IMR-90 (cell line): ENCODE results near the gene ELL. TPM values are rescaled to one million over a fixed set of nuclear protein-coding genes. Genes with fewer than 3 reads are reported as not detected.

Source experiments
- ATAC-seq: fragments of 200-7000 bp; cut with Tn5 transposase; 2 replicates; pipeline ENCODE4 v1.9.1; 2020; ENCODE audit warnings: low read depth, mild to moderate bottlenecking, moderate library complexity
- BruUV-seq: library from RNA; stranded (reverse); fragments of 400-500 nt; replicated peaks from 2 replicates; lab custom pipeline; 2021; lab: Mats Ljungman, UMichigan
- CTCF ChIA-PET: fragments of 300-600 bp; formaldehyde crosslinking; extraction: SDS; loops from one replicate; lab custom pipeline; 2021; ENCODE audit warnings: antibody characterized with exemption; lab: Yijun Ruan, JAX
- POLR2A ChIA-PET: fragments of 300-600 bp; sonication (Branson Sonifier 250); formaldehyde crosslinking; loops from one replicate; lab custom pipeline; 2022; ENCODE audit warnings: antibody characterized with exemption; ENCODE audit not compliant: unreplicated experiment; lab: Charles Lee
- DNase-seq: peaks from one replicate; pipeline ENCODE4 v3.0.0; 2013
- H2AFZ ChIP-seq: replicated peaks from 2 replicates; pipeline ENCODE3; 2013; ENCODE audit warnings: low read length, mild to moderate bottlenecking; ENCODE audit not compliant: poor library complexity
- H2AK5ac ChIP-seq: 2 replicates; pipeline ENCODE4 v1.6.1; 2013; ENCODE audit warnings: low read depth, low read length, inconsistent platforms
- H2AK9ac ChIP-seq: replicated peaks from 2 replicates; pipeline ENCODE3; 2013; ENCODE audit warnings: mild to moderate bottlenecking, low read depth, low read length, moderate library complexity; ENCODE audit not compliant: poor library complexity
- H2BK120ac ChIP-seq: 2 replicates; pipeline ENCODE4 v1.6.1; 2013; ENCODE audit warnings: low read depth, low read length, inconsistent platforms
- H2BK15ac ChIP-seq: 3 replicates; pipeline ENCODE4 v1.6.1; 2013; ENCODE audit warnings: low read depth, low read length, inconsistent platforms
- H2BK20ac ChIP-seq: 2 replicates; pipeline ENCODE4 v1.6.1; 2013; ENCODE audit warnings: low read depth, mild to moderate bottlenecking, inconsistent platforms, low read length, moderate library complexity
- H2BK5ac ChIP-seq: 2 replicates; pipeline ENCODE4 v1.6.1; 2013; ENCODE audit warnings: mild to moderate bottlenecking, low read depth, low read length, inconsistent platforms; ENCODE audit not compliant: poor library complexity, severe bottlenecking
- H3K14ac ChIP-seq: replicated peaks from 2 replicates; pipeline ENCODE4 v1.6.1; 2013; ENCODE audit warnings: low read depth, low read length, inconsistent platforms
- H3K18ac ChIP-seq: 2 replicates; pipeline ENCODE4 v1.6.1; 2013; ENCODE audit warnings: low read depth, low read length, control low read depth
- H3K23ac ChIP-seq: 2 replicates; pipeline ENCODE4 v1.6.1; 2013; ENCODE audit warnings: low read depth, low read length, inconsistent platforms
- H3K27ac ChIP-seq: 2 replicates; pipeline ENCODE4 v1.5.1; 2013; ENCODE audit warnings: mild to moderate bottlenecking, control low read depth, low read length; ENCODE audit not compliant: insufficient read depth
- H3K27me3 ChIP-seq: 2 replicates; pipeline ENCODE4 v1.6.1; 2013; ENCODE audit warnings: low read length; ENCODE audit not compliant: control insufficient read depth, insufficient read depth
- H3K36me3 ChIP-seq: 2 replicates; pipeline ENCODE4 v1.6.1; 2013; ENCODE audit warnings: low read length, mixed read lengths; ENCODE audit not compliant: control insufficient read depth, insufficient read depth
- H3K4ac ChIP-seq: 2 replicates; pipeline ENCODE4 v1.6.1; 2013; ENCODE audit warnings: low read depth, low read length, inconsistent platforms
- H3K4me1 ChIP-seq: 2 replicates; pipeline ENCODE4 v1.6.1; 2013; ENCODE audit warnings: low read length, mixed read lengths; ENCODE audit not compliant: control insufficient read depth, insufficient read depth
- H3K4me2 ChIP-seq: 2 replicates; pipeline ENCODE4 v1.6.1; 2013; ENCODE audit warnings: low read depth, mild to moderate bottlenecking, control low read depth, low read length, moderate library complexity
- H3K4me3 ChIP-seq: 2 replicates; pipeline ENCODE4 v1.5.1; 2013; ENCODE audit warnings: low read depth, mild to moderate bottlenecking, control low read depth, low read length, moderate library complexity; ENCODE audit not compliant: insufficient read depth
- H3K56ac ChIP-seq: 2 replicates; pipeline ENCODE4 v1.6.1; 2013; ENCODE audit warnings: low read length, inconsistent platforms; ENCODE audit not compliant: insufficient read depth; ENCODE audit errors: extremely low read depth
- H3K79me1 ChIP-seq, 2 experiments: 2 replicates each; pipeline ENCODE4 v1.6.1; 2013; ENCODE audit warnings: low read length in 2 of 2, inconsistent platforms in 1 of 2, low read depth in 1 of 2
- H3K9ac ChIP-seq: 2 replicates; pipeline ENCODE4 v1.6.1; 2013; ENCODE audit warnings: low read depth, low read length, control low read depth
- H3K9me1 ChIP-seq: 2 replicates; pipeline ENCODE4 v1.6.1; 2013; ENCODE audit warnings: low read length, inconsistent platforms; ENCODE audit not compliant: insufficient read depth
- H3K9me3 ChIP-seq: 2 replicates; pipeline ENCODE4 v1.6.1; 2013; ENCODE audit warnings: low read length; ENCODE audit not compliant: control insufficient read depth, insufficient read depth
- H4K20me1 ChIP-seq: 2 replicates; pipeline ENCODE4 v1.6.1; 2013; ENCODE audit warnings: low read length, inconsistent platforms; ENCODE audit not compliant: insufficient read depth
- H4K5ac ChIP-seq: 2 replicates; pipeline ENCODE4 v1.6.1; 2013; ENCODE audit warnings: mild to moderate bottlenecking, low read depth, low read length, control low read depth
- H4K8ac ChIP-seq, 2 experiments: 2 replicates each; pipeline ENCODE4 v1.6.1; 2013; ENCODE audit warnings: low read depth in 2 of 2, low read length in 2 of 2, control low read depth in 1 of 2, inconsistent platforms in 1 of 2
- H4K91ac ChIP-seq: 2 replicates; pipeline ENCODE4 v1.6.1; 2013; ENCODE audit warnings: low read depth, low read length, inconsistent platforms; ENCODE audit not compliant: insufficient read depth
- BHLHE40 ChIP-seq: fragments of 150-350 bp; IDR thresholded peaks from 2 replicates; pipeline ENCODE4 v1.6.1; 2016; ENCODE audit warnings: mild to moderate bottlenecking, low read depth, low read length
- CEBPB ChIP-seq: IDR thresholded peaks from 2 replicates; pipeline ENCODE4 v1.6.1; 2012; ENCODE audit warnings: low read depth, low read length, improper control_type of control experiment
- CHD1 ChIP-seq: IDR thresholded peaks from 2 replicates; pipeline ENCODE4 v1.6.1; 2012; ENCODE audit warnings: low read depth, low read length, improper control_type of control experiment
- MAFK ChIP-seq: IDR thresholded peaks from 2 replicates; pipeline ENCODE4 v1.6.1; 2012; ENCODE audit warnings: low read depth, low read length, improper control_type of control experiment
- NFE2L2 ChIP-seq: fragments of 150-350 bp; IDR thresholded peaks from 2 replicates; pipeline ENCODE4 v1.6.1; 2016; ENCODE audit warnings: low read depth, mild to moderate bottlenecking, low read length
- RFX5 ChIP-seq: IDR thresholded peaks from 2 replicates; pipeline ENCODE4 v1.8.0; 2012; ENCODE audit warnings: low read depth, mild to moderate bottlenecking, low read length, moderate library complexity
- WGBS, 2 experiments: methylation state at CpG; one replicate each; pipeline versions ENCODE4 v1.1.5 to v1.1.7; 2013; ENCODE audit warnings: missing lambda C conversion rate in 2 of 2; ENCODE audit not compliant: insufficient read length in 1 of 2; ENCODE audit errors: extremely low coverage in 2 of 2; 5-methylcytosine and 5-hydroxymethylcytosine counted together
- dilution Hi-C: fragments of 300-500 bp; cut with HindIII; formaldehyde crosslinking; loops from one replicate; pipeline ENCODE4 v1.14.3; 2018; ENCODE audit warnings: low sequenced_read_pairs; ENCODE audit not compliant: unreplicated experiment
- in situ Hi-C: fragments of 300-500 bp; cut with MboI; formaldehyde crosslinking; loops from 3 replicates; pipeline ENCODE4 v1.14.3; 2019; ENCODE audit warnings: low sequenced_read_pairs, inconsistent platforms, mixed read lengths
- intact Hi-C: fragments of 100-400 bp; cut with micrococcal nuclease; formaldehyde crosslinking; loops from 2 replicates; pipeline ENCODE4 v1.10.0; 2022
- polyA plus RNA-seq, 3 experiments: library from polyadenylated mRNA; depleted of rRNA; stranded (reverse); fragments of >200 nt; gene quantifications; 2 replicates each; pipeline ENCODE4 v1.2.3, GENCODE V29; 2012; ENCODE audit warnings: low replicate concordance in 1 of 3
- total RNA-seq: library from RNA; depleted of rRNA; stranded (reverse); fragments of >200 nt; gene quantifications from 2 replicates; pipeline ENCODE4 v1.2.3, GENCODE V29; 2012
- TF ChIP-seq, protein P1 (sequence below): fragments of 150-350 bp; IDR thresholded peaks from 2 replicates; pipeline ENCODE4 v1.6.1; 2017; ENCODE audit warnings: mild to moderate bottlenecking, antibody characterized with exemption, low read length, low read depth

Gene ELL
- total and polyA plus RNA-seq, 2 of the 4 experiments (the other 2 are of a cell fraction), result 6.3 to 13.1 TPM

DNA sequence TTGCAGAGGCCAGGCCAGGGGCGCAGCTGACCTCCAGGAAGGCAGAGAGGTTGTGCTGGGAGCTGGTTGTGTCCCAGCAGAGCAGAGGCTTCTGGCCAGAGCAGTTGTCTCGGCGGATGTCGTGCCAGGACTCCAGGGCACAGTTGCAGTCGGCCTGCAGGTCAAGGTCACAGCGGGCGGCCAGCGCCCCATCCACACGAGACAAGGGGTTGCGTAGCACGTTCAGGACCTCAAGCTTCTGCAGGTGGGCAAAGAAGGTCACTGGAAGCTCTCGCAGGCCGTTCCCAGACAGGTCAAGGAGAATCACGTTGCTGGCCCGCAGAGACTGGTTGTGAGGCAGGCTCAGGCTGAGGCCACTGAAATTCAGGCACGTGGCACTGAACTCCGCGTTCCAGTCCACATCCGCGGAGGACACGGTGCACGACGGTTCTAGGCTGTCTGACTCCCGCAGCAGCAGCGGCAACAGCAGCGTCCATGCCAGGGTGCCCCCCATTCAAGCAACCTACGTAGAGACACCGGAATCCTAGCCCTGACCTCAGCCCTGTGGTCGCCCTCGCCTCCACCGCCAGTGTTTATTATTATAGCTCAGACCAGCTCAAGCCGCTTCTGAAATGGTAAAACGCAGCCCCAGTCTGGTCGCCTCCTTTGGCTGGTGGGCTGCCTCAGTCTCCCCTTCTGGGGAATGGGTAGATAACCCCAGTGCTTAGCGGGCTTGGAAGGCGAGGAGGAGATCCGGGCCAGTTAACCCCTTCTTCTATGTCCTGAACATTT lies 125.2 kb downstream of the ELL start:
- no TSS peak for BruUV-seq
- H3K4me2 ChIP-seq, result no peak overlapping the region
- POLR2A ChIA-PET, result no interaction called here

More for the DNA sequence above, 125.2 kb downstream of the ELL start:
- Histone ChIP-seq H4K91ac (0 out of 2 replicates have a peak overlapping the region, but pooled peaks have one; percentile 1), H4K20me1 (no peaks in the 10 kb centered on the region), H3K18ac (no peak overlapping the region), H3K4me1 (peaks cover 22% of the 10 kb centered on the region), H2AFZ (no peak overlapping the region), H4K5ac (no peak overlapping the region), H3K9me3 (no peaks in the 10 kb centered on the region), H3K9ac (no peak overlapping the region), H2AK5ac (peak overlapping the region; percentile 43; the same call in 1 of the 2 replicates), H4K8ac (no peak overlapping the region), H3K4me3 (no peak overlapping the region), H3K27me3 (no peaks in the 10 kb centered on the region), H3K9me1 (peaks cover 6% of the 10 kb centered on the region; the same call in 1 of the 2 replicates), H2AK9ac (peak overlapping the region; percentile 52), H3K4ac (0 out of 2 replicates have a peak overlapping the region, but pooled peaks have one; percentile 20), H3K23ac (no peak overlapping the region), H2BK15ac (no peak overlapping the region), H3K79me1 (no peaks in the 10 kb centered on the region), H3K36me3 (no peaks in the 10 kb centered on the region), H2BK5ac (no peak overlapping the region), H2BK20ac (peak overlapping the region; percentile 59; the same call in 1 of the 2 replicates), H3K14ac (no peak overlapping the region), H3K56ac (no peak overlapping the region), H2BK120ac (no peak overlapping the region), H3K27ac (no peak overlapping the region)
- CTCF ChIA-PET, result no interaction called here
- in situ Hi-C loops, result no loop called here
- dilution Hi-C loops, result no loop called here
- intact Hi-C loops, result no loop called here
- ATAC-seq (no peak), DNase-seq (no peak)
- 59% methylated on average over 26 of the region's 37 CpGs; no CpG with 5 or more reads in 1 of the 2 experiments for WGBS, 2 experiments
- no peak for TF ChIP-seq CHD1
- TF ChIP-seq, protein P1, sequence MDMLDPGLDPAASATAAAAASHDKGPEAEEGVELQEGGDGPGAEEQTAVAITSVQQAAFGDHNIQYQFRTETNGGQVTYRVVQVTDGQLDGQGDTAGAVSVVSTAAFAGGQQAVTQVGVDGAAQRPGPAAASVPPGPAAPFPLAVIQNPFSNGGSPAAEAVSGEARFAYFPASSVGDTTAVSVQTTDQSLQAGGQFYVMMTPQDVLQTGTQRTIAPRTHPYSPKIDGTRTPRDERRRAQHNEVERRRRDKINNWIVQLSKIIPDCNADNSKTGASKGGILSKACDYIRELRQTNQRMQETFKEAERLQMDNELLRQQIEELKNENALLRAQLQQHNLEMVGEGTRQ, result no peak
- no peak for TF ChIP-seq MAFK
- TF ChIP-seq NFE2L2, result no peak
- no peak for TF ChIP-seq CEBPB
- no peak for TF ChIP-seq BHLHE40
- TF ChIP-seq RFX5, result no peak
